DMS 273 (cell line): ENCODE data around the gene SVIL.
"Not testable (repeated sequence)": the region's sequence is repeated elsewhere in the genome, so short reads cannot be mapped to it uniquely, and the experiment has no call there.

ENCODE experiments used
- DNase-seq: peaks from one replicate; lab custom pipeline; 2025; ENCODE audit not compliant: unreplicated experiment; lab: John Stamatoyannopoulos, UW

Gene SVIL

GRCh38 chr10:29579455-29579970 lies 55.3 kb downstream of the SVIL start:
- no peak for DNase-seq

- DNase-seq: no peak
Observed at GRCh38 chr10:29578457-29578856, 56.3 kb downstream of the SVIL start.

- no peak for DNase-seq
Observed at GRCh38 chr10:29576681-29577080, 58.1 kb downstream of the SVIL start.

- no peak for DNase-seq
Observed at GRCh38 chr10:29575098-29575455, 59.7 kb downstream of the SVIL start.

GRCh38 chr10:29574212-29575097 lies 60.3 kb downstream of the SVIL start:
- DNase-seq: not testable (repeated sequence)

GRCh38 chr10:29570248-29570647 lies 64.5 kb downstream of the SVIL start:
- DNase-seq: not testable (repeated sequence)

- no peak for DNase-seq
Observed at GRCh38 chr10:29569795-29570194, 65.0 kb downstream of the SVIL start.

- DNase-seq: no peak
Observed at GRCh38 chr10:29567003-29567402, 67.8 kb downstream of the SVIL start.

- DNase-seq: not testable (repeated sequence)
Observed at GRCh38 chr10:29566209-29566608, 68.6 kb downstream of the SVIL start.

- no peak for DNase-seq
Observed at GRCh38 chr10:29563420-29564035, 71.2 kb downstream of the SVIL start.

GRCh38 chr10:29563006-29563405 lies 71.8 kb downstream of the SVIL start:
- DNase-seq: not testable (repeated sequence)

- DNase-seq: no peak
Observed at GRCh38 chr10:29559996-29560395, 74.8 kb downstream of the SVIL start.

GRCh38 chr10:29557665-29558064 lies 77.1 kb downstream of the SVIL start:
- DNase-seq: no peak

- DNase-seq: no peak
Observed at GRCh38 chr10:29555746-29556481, 78.9 kb downstream of the SVIL start.

- DNase-seq: no peak
Observed at GRCh38 chr10:29555091-29555745, 79.6 kb downstream of the SVIL start.

- no peak for DNase-seq
Observed at GRCh38 chr10:29554660-29555059, 80.1 kb downstream of the SVIL start.

GRCh38 chr10:29553544-29554250 lies 81.1 kb downstream of the SVIL start:
- no peak for DNase-seq

- DNase-seq: not testable (repeated sequence)
Observed at GRCh38 chr10:29553116-29553515, 81.7 kb downstream of the SVIL start.

GRCh38 chr10:29549493-29549892 lies 85.3 kb downstream of the SVIL start:
- DNase-seq: not testable (repeated sequence)

GRCh38 chr10:29546773-29547313 lies 87.9 kb downstream of the SVIL start:
- no peak for DNase-seq
